CD4-positive, alpha-beta T cell treated with Interleukin-1 beta for 1 hour (primary cell): ENCODE results near the gene GAS6.
A peak's percentile ranks its signal among the peaks of the same experiment; 100 is the strongest.
"Not testable (repeated sequence)": the region's sequence is repeated elsewhere in the genome, so short reads cannot be mapped to it uniquely, and the experiment has no call there.

Source experiments
- DNase-seq, 2 donors: peaks; one replicate each; pipeline ENCODE4 v3.0.0-alpha.2; 2020 to 2022

GAS6 gene

DNA sequence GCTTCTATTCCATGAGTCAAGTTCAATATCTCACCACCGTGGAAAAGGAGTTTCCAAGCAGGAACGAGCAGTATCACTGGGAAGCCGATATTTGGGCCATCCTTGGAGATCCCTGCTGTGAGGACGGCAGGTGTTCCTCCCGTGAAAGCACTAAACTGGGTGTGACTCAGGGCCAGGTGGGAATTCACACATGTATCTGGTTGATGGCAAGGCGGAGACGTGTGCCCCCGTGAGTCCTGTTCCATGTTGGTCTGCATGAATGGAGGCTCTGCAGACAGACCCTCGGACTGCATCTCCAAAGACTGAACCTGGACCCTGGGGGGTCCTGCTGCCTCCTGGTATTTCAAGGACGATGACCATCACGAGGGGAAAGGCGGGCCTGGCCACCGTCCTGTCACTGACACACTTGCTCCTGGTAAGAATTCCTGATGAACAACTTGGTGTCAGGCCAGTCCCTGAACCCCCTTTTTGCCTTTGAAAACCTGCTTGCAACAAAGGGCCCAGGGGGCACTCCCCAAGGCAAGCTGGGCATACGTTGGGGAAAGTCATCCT lies 22.8 kb upstream of the GAS6 start:
- DNase-seq, result no peak

DNA sequence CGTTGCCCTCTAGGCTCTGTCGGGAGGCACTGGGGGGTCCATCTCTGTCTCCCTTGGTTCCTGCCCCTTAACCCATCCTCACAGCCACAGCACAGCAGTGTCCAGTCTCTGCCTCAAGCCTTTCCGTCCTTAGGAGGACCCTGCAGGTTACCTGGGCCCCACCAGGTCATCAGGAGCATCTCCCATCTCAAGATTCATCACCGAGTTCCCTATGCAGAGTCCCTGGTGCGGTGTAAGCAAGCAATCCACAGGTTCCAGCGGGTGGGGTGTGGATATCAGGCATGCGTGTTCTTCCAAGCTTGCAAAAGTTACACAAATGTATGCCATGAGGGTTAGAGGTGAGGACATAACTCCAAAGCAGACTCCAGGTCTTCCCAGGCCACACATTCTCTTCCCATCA lies 20.9 kb upstream of the GAS6 start:
- no peak for DNase-seq

DNA sequence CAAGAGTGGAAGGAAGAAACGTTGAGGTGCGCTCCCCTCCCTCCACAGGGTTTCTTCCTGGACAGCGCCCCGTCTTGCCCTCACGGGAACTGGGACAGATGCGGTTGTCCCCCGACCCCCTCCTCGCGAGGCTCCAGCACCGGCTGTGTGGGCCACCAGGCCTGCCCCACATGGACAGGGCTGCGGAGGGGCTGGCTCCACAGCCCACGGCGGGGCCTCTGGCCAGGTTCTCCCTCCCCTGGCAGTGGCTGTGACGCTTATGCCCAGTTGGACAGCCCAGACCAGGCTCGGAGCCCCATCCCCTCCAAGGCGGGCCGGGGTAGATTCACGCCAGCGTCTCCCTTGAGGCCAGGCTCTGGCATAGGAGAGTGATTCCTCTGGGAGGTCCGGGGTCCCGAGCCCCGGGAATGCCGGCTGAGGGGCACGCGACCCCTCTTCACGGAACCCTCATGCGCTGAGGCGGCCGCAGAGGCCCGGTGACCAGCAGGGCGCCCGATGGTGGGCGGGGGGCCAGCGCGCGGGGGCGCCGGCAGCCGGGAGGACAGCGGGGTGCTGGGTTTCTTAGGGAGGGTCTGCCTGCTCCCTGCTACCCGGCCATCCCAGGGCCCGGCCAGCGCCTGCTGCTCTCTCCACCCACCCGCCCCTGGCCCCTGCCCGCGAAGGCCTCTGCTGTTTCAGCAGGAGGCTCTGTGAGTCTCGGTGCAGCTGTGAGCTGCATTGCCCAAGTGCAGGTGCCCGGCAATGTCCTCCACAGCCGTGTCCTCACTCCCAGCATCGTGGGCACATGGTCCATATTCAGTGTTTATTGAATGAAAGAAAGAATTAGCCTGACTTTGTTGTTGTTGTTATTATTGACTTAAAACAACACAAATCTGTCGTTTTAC lies 20.3 kb upstream of the GAS6 start:
- DNase-seq, result no peak

DNA sequence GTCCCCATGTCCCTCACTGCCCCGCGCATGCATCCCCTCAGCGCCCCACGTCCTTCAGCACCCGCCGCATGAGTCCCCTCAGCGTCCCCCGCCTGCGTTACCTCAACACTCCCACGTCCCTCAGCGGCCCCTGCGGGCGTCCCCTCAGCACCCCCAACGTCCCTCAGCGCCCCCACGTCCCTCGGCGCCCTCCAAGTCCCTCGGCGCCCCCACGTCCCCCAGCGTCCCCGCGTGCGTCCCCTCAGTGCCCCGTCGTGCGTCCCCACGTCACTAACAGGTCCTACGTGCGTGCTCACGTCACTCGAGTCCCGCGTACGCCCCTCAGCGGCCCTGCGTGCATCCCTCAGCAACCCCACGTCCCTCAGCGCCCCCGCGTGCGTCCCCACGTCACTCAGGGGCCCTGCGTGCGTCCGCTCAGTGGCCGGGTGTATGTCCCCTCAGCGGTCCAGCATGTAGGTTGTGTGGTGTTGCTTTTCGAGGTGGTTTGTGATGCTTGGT lies 19.5 kb upstream of the GAS6 start:
- no peak for DNase-seq

DNA sequence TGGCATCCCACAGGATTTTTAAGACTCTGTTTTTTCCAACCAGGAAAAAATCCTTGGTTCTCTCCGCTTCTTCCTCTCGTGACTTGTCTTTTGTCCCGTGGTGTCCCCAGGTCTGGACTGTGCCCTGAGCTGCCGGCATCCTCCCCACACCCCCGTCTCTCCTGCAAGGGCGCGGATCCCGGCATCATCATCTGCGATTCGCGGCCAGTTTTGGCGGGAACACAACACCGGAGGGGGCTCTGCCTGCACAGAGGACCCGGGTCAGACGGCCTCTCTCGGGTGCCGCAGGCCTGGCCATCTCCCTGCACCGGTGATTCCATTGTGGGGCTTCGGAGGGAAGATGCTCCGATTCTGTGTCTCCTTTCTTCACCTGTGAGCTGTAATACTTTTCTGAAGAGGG lies 18.8 kb upstream of the GAS6 start:
- no peak for DNase-seq

DNA sequence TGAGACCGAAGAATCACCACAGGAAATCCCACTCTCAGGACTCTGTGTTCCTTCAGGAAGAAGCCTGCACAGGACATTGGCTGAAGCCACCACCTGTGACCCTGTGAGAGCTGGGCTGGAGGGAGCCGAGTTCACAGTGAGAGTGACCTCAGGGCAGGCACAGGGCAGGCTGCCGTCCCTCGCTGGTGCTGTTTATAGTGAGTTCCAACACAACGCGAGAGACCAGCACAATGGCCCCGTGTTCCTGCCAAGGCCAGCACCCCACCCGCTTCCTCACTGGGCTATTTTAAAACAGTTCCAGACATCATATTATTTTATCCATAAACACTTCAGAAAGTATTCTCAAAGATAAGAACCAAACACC lies 18.4 kb upstream of the GAS6 start:
- DNase-seq, result no peak

DNA sequence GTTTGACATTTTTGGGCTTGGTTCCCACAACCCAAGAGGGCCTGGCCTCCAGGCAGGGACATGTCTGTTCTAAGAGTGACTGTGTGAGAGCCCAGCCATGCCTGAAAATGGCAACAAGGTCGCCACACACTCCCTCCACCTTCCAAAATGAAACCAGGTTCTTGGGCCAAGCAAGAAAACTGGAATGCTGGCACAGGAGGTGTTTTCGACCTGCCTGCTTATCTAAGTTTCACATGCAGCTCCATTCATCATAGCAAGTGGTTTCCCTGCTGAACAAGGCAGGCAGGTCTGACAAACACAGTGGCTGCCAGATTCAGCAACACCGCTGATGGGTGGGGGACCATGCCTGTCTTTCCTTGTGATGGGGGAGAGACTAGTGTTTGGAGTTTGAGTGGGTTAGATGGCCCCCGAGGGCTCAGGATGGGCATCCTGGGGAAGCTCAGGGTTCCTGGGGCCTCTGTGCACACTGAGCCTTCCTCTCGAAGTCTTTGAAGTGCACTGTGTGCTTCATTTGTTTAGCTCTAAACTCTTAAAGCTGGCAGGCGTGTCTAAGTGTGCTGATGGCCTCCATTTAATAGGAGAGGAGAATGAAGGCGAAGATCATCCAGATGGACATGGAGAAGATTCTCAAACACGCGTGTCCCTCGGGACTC lies 17.9 kb upstream of the GAS6 start:
- DNase-seq, result no peak

DNA sequence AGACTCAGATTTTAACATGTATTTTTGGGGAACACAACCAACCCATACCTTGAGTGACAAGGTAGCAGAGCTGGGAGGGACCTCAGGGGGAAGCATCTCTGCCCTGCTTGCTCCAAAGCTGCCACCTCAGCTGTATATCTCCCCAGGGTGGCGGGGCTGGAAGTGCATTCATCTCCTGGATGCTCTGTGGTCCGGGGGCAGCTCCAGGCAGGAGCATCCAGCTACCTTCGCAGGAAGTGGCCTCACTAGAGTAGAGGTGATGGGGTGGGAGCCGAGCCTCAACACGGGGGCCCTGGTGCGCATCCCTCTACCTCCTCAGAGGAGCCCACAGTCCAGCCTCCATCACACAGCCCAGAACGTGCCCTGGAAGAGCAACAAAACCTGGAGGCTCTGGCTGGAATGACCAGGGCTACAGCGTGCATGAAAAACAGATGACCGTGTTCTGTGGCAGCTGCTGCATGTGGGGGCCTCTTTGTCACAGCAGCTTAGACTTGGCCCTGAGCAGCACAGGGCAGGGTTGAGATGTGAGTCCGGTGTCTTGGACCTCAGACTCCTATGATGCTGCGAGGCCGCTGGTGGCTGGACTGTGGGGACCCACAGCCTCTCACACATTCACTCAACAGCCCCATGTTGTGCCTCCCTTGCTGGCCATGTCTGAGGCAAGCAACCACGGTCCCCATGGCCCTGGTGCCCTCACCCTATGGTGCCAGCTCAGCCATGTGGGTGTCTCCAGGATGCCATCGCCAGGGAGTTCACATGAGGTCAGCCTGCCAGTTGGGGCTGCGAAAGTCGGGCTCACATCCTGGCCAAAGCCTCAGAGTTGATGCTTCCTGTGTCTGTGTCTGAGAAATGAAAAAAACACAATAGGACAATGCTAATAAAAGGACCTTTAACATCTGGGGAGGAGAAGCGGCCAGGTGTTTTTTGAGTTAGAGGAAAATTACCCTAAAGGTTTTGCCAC lies 17.1 kb upstream of the GAS6 start:
- no peak for DNase-seq

DNA sequence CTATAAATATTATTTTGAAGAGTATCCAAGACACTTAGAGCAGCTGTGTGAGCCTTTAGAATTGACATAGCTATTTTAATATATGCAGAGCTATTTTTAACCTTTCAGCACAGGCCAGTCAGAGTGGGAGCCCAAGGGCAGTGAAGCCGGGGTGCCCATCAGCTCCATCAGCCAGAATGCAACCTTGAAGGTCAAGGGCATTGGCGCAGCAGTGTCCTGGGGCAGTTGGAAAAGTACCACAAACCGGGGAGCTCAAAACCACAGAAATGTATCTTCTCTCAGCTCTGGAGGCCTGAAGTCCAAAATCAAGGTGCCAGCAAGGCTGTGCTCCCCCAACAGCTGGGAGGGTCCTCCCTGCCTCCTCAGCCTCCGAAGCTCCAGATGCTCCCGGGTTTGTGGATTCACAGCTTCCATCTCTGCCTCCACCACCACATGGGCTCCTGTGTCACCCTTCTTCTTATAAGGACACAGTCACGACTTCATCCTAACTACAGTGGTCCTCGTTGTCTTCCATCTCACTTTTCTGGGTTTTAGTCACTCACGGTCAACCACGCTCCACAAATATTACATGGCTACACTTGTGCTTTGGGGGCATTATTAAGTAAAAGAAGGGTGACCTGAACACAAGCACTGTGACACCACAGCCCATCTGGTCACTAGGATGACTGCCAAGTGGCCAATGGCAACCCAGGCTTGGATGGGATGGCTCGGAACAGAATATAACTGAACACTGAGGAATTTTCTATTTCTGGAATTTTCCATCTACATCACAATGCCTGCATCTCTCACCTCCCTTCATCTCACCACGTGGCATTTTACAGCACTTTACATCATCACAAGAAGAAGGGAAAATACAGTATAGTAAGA lies 15.9 kb upstream of the GAS6 start:
- DNase-seq, result no peak

DNA sequence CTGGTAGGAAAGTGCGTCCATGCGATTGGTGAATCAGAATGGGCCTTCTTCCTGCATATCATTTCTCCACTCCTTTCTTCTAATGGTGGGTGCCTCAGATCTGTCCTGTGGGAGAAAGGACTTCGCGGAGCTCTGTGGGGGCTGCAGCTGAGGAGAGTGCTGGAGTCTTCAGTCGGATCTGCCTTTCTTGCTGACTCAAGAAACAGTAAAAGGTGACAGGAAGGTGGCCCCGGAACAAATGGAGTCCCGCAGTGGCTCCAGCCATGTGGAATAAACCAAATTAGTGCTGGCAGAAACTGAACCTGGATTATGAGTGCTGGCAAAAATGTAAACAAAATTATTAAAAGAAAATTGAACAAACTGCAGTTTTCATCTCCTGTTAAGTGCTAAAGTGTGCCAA lies 15.1 kb upstream of the GAS6 start:
- no peak for DNase-seq

DNA sequence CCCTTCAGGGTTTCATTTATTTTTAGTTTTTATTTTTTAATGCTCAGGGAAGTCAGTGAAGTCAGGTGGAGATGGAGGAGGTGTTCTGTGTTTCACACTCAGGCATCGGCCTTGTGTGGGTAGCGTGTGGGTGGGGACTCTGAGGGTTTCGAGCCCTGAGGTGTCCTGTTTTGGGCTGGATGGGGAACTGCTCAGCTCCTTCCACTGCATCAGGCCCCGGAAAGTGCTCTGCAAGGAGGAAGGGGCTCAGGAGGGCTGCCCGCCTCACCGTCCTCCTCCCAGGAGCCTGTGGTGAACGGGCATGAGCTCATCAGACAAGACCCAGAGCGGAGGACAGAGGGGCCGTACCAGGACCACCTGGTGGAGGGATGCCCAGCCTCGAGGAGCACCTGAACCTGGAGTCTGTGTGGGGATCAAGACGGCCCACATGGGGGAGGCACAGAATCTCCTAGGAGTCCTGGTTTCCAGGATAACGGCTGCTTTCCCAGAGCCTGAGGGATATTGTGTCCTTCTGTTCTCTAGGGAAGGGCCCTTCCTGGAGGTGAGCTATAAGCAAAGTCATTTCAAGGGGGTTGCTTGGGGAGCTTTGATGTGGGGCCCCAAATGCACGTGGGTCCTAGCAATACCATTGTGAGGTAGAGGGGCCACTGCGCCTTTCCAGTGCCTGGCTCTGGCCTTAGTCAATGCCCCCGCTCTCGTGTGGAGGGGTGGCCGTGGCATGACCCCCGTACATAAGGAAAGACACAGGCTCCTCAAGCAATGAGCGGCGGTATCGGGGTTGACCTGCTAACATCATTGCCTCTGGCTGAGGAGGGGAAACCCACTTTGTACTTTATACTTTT lies 13.5 kb upstream of the GAS6 start:
- no peak for DNase-seq

DNA sequence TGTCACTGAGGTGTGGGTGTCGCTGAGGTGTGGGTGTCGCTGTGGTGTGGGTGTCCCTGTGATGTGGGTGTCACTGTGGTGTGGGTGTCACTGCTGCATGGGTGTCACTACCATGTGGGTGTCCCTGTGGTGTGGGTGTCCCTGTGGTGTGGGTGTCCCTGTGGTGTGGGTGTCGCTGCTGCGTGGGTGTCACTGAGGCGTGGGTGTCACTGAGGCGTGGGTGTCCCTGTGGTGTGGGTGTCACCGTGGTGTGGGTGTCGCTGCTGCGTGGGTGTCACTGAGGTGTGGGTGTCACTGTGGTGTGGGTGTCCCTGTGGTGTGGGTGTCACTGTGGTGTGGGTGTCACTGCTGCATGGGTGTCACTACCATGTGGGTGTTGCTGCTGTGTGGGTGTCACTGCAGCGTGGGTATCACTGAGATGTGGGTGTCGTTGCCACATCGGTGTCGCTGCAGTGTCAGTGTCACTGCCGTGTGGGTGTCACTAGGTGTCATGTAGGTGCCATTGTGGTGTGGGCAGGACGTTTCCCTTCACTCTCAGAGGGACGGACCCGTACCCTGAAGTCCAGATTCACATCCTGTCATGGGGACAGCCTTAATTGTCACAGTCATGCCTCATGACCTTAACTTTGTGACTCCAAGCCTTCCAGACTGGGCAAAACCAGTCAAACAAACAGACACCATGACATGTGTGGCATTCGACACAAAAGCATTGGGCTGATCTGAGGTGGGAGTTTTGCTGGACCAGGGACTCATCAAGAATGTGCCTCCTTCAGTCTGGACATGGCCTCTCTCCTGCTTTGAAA lies 12.7 kb upstream of the GAS6 start:
- DNase-seq, result peak; percentile 24 to 46

DNA sequence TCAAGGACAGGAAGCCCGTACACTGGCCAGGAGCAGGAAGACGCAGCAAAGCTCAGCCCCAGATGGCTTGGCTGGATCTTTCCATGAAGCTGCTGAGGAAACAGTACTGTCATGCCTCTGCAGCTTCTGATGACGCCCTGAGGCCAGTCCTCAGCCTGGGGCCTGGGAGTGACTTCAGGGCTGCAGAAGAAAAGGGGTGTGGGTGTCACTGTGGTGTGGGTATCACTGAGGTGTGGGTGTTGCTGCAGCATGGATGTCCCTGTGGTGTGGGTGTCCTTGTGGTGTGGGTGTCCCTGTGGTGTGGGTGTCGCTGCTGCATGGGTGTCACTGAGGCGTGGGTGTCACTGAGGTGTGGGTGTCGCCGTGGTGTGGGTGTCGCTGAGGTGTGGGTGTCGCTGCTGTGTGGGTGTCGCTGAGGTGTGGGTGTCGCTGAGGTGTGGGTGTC lies 12.0 kb upstream of the GAS6 start:
- DNase-seq, result peak; percentile 34 to 50

DNA sequence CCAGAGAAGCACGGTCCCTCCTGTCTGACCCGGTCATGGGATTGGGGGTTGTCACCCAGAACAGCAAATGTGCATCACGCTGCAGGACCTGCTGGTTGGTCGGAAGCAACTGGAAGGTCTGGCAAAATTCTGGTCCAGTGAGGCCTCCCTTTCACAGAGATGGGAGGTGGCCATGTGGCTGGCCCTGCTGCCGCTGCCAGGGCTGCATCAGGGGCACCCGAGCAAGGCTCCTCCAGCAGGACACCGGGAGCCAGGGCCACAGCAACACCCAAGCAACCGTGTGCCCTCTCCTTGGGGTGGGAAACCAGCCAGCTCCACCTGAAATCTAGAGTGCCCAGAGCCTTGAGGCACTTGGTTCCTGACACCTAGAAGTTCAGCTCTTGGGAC lies 11.5 kb upstream of the GAS6 start:
- DNase-seq, result no peak

DNA sequence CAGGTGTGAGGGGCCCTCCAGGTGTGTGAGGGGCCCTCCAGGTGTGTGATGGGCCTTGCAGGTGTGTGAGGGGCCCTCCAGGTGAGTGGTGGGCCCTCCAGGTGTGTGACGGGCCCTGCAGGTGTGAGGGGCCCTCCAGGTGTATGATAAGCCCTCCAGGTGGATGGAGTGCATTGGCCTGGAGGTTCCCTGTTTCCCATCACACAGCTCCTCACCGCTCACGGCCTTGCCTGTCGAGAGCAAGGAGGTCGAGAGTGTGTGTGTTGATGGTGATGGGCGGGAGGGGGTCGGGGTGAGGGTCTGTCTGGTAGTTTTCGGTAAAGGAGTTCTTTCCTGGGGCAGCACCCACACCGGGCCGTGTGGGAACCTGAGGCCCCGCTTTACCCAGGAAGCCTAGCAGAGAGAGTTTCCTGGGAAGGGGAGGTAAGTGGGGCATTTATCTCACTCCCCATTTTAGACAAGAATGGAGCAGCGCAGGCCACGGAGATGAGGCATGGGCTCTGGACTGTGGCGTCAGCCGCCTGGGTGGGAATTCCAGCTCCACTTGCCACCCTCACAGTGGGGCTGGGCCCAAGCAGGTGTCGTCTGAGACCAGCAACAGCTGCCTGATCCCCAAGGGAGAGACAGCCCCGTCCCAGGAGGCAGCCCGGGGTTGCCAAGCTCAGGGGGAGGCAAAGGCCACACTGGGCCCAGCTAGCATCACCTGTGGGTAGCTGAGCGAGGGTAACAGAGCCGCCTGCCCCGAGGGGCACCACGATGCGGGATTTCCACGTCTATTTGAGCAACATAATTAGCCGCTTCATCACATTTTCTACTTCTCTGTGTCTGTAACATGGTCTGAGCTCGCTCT lies 10.9 kb upstream of the GAS6 start:
- DNase-seq, result no peak

DNA sequence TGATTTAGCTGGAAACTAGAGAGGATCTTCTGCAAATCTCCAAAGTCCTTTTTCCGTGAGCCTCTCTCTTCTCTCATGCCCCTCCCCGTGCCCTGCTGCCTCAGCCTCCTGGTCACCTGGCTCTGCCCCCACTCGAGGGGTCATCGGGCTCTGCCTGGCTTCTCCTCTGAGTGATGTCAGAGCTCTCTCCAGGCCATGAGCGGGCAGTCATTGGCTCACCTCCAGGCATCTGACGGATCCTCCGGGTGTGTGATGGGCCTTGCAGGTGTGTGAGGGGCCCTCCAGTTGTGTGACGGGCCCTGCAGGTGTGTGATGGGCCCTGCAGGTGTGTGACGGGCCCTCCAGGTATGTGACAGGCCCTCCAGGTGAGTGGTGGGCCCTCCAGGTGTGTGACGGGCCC lies 10.3 kb upstream of the GAS6 start:
- DNase-seq, result no peak

DNA sequence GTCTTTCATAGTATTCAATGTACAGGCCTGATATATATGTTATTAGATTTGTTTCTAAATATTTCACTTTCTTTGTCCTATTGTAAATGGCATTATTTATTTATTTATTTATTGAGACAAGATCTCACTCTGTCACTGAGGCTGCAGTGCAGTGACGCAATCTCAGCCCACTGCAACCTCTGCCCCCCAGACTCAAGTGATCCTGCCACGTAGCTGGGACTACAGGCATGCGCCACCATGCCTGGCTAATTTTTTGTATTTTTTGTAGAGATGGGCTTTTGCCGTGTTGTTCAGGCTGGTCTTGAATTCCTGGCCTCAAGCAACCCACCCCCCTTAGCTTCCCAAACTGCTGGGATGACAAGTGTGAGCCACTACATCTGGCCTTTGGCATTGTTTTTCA lies 5.4 kb upstream of the GAS6 start:
- DNase-seq, result no peak

DNA sequence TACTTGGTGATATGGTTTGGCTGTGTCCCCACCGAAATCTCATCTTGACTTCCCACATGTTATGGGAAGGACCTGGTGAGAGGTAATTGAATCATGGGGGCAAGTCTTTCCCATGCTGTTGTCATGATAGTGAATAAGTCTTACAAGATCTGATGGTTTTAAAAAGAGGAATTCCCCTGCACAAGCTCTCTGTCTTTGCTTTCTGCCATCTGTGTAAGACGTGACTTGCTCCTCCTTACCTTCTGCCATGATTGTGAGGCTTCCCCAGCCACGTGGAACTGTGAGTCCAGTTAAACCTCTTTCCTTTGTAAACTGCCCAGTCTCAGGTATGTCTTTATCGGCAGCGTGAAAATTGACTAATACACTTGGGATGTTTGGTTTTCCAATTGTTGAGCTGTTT lies 4.0 kb upstream of the GAS6 start:
- not testable (repeated sequence) for DNase-seq

DNA sequence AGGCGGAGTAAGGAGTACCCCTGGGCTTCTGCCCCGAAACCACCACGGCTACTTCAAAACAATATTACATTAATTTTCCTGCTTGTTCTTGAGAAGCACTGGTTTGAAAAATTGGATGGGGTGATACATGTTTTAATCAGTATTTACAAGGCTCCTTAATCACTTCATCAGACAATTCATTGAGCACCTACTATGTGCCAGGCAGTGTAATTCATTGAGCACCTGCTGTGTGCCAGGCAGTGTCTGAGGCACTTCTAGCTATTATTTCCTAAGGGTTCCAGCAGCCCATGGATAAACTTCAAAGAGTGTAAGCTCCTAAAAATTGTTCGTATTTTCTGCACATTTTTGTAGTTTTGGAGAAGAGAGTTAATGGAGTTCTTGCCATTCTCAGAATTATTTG lies 1.6 kb upstream of the GAS6 start:
- DNase-seq, result no peak
